Cardiac fibroblast (primary cell): Measurements from ENCODE around the gene JAG1.

Source experiments
- DNase-seq, 2 donors: peaks; one replicate each; pipeline versions ENCODE4 v3.0.0 to v3.0.0-alpha.2; 2010; ENCODE audit warnings: low read depth in 2 of 2
- H3K4me3 ChIP-seq, 2 donors: replicated peaks in 1 of 2; 1 replicate in 1 of 2; 2 replicates in 1 of 2; pipeline ENCODE4 v1.5.1; 2011; ENCODE audit warnings: low read depth in 2 of 2, low read length in 2 of 2, mild to moderate bottlenecking in 2 of 2, moderate library complexity in 1 of 2
- CTCF ChIP-seq: IDR thresholded peaks from one replicate; pipeline ENCODE4 v1.5.1; 2011; ENCODE audit warnings: low read depth, mild to moderate bottlenecking, low read length, inconsistent platforms

JAG1 gene

GRCh38 chr20:10654630-10655029, 19.2 kb downstream of the JAG1 start:
- no peak for TF ChIP-seq CTCF

GRCh38 chr20:10654250-10654610, 19.6 kb downstream of the JAG1 start:
- TF ChIP-seq CTCF = no peak
- DNase-seq = peak in 1 of 2 donors; percentile 59
- no peak overlapping the region for H3K4me3 ChIP-seq

More at GRCh38 chr20:10654630-10655029, 19.2 kb downstream of the JAG1 start:
- no peak for DNase-seq
- no peak overlapping the region for H3K4me3 ChIP-seq

- TF ChIP-seq CTCF = no peak
- peak; percentile 76 for DNase-seq
- no peak overlapping the region for H3K4me3 ChIP-seq
Measured at GRCh38 chr20:10653599-10654249, 20.1 kb downstream of the JAG1 start.

GRCh38 chr20:10652660-10653261, 21.0 kb downstream of the JAG1 start:
- no peak for TF ChIP-seq CTCF
- no peak for DNase-seq

GRCh38 chr20:10652185-10652584, 21.6 kb downstream of the JAG1 start:
- no peak overlapping the region for H3K4me3 ChIP-seq
- no peak for DNase-seq
- TF ChIP-seq CTCF = no peak

More at GRCh38 chr20:10652660-10653261, 21.0 kb downstream of the JAG1 start:
- H3K4me3 ChIP-seq = no peak overlapping the region

GRCh38 chr20:10651227-10651990, 22.4 kb downstream of the JAG1 start:
- H3K4me3 ChIP-seq = no peak overlapping the region
- TF ChIP-seq CTCF = no peak
- DNase-seq = peak; percentile 64 to 72
